Activated B cell treated with CpG ODN at 0.5 μM for 24 hours (primary cell): Measurements from ENCODE around the gene DNAH17. TPM values are rescaled to one million over a fixed set of nuclear protein-coding genes. Genes with fewer than 3 reads are reported as not detected.

Source experiments
- ATAC-seq: fragments of 200-7000 bp; cut with Tn5 transposase; one replicate; pipeline ENCODE4 v1.10.0; 2021; ENCODE audit warnings: low read depth, mild to moderate bottlenecking, moderate library complexity
- CTCF ChIA-PET: fragments of 350-600 bp; sonication (Branson Sonifier 250); formaldehyde crosslinking; loops from one replicate; lab custom pipeline; 2021; ENCODE audit warnings: antibody characterized with exemption; lab: Charles Lee
- POLR2A ChIA-PET: fragments of 350-600 bp; sonication (Branson Sonifier 250); formaldehyde crosslinking; loops from one replicate; lab custom pipeline; 2021; ENCODE audit warnings: antibody characterized with exemption; lab: Charles Lee
- DNase-seq: peaks from one replicate; pipeline ENCODE4 v3.0.0; 2022
- H3K27ac Mint-ChIP-seq: one replicate; pipeline ENCODE4 v1.8.0; 2020; ENCODE audit warnings: mixed read lengths
- H3K27me3 Mint-ChIP-seq: one replicate; pipeline ENCODE4 v1.8.0; 2021; ENCODE audit warnings: mixed read lengths
- H3K36me3 Mint-ChIP-seq: one replicate; pipeline ENCODE4 v1.8.0; 2021; ENCODE audit warnings: low read depth, mixed read lengths
- H3K4me1 Mint-ChIP-seq: one replicate; pipeline ENCODE4 v1.8.0; 2021; ENCODE audit warnings: mixed read lengths
- H3K4me3 Mint-ChIP-seq: one replicate; pipeline ENCODE4 v1.8.0; 2020; ENCODE audit warnings: mild to moderate bottlenecking, mixed read lengths
- H3K9me3 Mint-ChIP-seq: one replicate; pipeline ENCODE4 v1.8.0; 2020; ENCODE audit warnings: mixed read lengths
- intact Hi-C: fragments of 100-400 bp; cut with micrococcal nuclease; formaldehyde crosslinking; loops from one replicate; pipeline ENCODE4 v1.15.1; 2024
- total RNA-seq: library from RNA; stranded (reverse); gene quantifications from 2 replicates; pipeline ENCODE4 v1.2.3, GENCODE V29; 2022
- TF ChIP-seq, protein P1 (sequence below): fragments of 200-600 bp; IDR thresholded peaks from one replicate; pipeline ENCODE4 v1.8.0; 2022; ENCODE audit warnings: antibody characterized with exemption, mild to moderate bottlenecking

Gene DNAH17
- total RNA-seq, 1 donor from 2014 or later: 0.13 TPM

DNA sequence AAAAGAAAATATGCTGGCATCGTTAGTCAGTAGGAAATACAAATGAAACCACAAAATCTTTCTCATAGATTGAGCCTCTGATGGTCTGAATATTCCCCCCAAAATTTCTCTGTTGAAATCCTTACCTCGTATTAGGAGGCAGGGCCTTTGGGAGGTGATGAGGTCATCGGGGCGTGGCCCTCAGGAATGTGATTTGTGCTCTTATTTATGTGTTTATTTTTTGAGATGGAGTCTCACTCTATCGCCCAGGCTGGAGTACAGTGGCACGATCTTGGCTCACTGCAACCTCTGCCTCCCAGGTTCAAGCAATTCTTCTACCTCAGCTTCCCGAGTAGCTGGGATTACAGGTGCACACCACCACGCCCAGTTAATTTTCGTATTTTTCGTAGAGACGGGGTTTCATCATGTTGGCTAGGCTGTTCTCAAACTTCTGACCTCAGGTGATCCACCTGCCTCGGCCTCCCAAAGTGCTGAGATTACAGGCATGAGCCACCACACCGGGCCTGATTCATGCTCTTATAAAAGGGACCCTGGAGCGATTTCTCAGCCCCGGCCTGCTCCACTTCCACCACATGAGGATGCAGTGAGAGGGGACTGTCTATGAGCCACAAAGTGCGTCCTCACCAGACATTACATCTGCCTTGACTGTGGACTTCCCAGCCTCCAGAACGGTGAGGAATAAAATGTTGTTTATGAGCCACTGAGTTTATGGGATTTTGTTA is 53.1 kb downstream of the DNAH17 start:
- no peak overlapping the region for H3K4me3 Mint-ChIP-seq
- no peaks in the 10 kb centered on the region for H3K36me3 Mint-ChIP-seq
- ChIA-PET CTCF (no interaction called here), POLR2A (no interaction called here)
- TF ChIP-seq, protein P1, sequence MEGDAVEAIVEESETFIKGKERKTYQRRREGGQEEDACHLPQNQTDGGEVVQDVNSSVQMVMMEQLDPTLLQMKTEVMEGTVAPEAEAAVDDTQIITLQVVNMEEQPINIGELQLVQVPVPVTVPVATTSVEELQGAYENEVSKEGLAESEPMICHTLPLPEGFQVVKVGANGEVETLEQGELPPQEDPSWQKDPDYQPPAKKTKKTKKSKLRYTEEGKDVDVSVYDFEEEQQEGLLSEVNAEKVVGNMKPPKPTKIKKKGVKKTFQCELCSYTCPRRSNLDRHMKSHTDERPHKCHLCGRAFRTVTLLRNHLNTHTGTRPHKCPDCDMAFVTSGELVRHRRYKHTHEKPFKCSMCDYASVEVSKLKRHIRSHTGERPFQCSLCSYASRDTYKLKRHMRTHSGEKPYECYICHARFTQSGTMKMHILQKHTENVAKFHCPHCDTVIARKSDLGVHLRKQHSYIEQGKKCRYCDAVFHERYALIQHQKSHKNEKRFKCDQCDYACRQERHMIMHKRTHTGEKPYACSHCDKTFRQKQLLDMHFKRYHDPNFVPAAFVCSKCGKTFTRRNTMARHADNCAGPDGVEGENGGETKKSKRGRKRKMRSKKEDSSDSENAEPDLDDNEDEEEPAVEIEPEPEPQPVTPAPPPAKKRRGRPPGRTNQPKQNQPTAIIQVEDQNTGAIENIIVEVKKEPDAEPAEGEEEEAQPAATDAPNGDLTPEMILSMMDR: no peak
- ATAC-seq (no peak), DNase-seq (no peak)
- H3K27me3 Mint-ChIP-seq: peaks cover 3% of the 10 kb centered on the region
- no peaks in the 10 kb centered on the region for H3K9me3 Mint-ChIP-seq
- H3K4me1 Mint-ChIP-seq: no peaks in the 10 kb centered on the region
- H3K27ac Mint-ChIP-seq: no peak overlapping the region
- intact Hi-C loops: no loop called here

DNA sequence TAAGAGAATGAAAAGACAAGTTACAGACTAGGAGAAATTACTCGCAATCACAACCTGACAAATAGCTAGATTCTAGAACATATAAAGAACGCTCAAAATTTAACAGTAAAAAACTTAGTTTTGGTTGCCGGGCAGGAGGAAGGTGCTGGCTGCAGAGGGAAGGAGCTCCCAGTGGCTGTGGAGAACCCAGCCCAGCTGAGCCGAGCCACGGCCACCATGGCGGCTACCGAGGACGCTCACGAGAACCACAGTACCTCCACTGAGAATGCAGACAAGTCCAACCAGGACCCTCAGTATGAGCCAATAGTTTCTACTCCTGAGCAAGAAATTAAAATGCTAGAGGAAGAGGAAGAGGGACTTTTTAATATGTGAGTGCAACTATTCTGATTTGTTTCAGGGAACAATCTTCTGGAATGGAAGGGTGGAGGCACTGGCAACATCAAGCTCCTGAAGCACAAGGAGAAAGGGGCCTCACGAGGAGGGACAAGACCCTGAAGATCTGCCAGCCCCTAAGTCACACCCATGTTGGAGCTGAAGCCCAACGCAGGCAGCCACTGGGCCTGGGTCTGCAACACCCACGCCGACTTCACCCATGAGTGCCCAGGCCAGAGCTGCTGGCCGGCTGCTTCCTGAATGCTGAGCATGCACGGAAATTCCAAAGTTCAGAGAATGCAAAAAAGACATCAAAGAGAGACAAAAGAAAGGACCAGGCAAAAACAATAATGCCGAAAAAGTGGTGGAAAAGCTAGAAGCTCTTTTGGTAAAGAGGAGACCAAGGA is 55.0 kb downstream of the DNAH17 start:
- intact Hi-C loops: no loop called here
- ATAC-seq: no peak
- Mint-ChIP-seq H3K4me1 (no peaks in the 10 kb centered on the region), H3K27me3 (peaks cover 5% of the 10 kb centered on the region), H3K4me3 (no peak overlapping the region), H3K36me3 (no peaks in the 10 kb centered on the region), H3K9me3 (no peaks in the 10 kb centered on the region), H3K27ac (no peak overlapping the region)
- ChIA-PET POLR2A (no interaction called here), CTCF (no interaction called here)
- no peak for DNase-seq
- TF ChIP-seq, protein P1: no peak

DNA sequence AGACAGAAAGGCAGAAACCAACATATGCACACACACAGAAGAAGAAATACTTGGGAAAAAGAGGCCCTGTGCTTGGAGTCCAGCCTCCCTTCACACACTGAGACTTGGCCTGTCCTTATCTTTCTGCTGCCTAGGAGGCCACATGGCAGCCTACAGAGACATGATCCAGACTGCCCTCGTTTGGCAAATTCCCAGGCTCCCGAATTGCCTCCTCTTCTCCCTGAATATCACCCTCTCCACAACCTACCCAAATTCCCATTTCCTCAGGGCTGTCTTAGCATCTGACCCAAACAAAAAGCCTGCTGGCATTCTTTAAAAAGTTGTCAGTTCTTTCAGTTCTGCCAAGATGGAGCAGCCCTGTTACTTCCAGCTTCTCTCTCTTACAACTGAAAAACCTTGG is 59.8 kb downstream of the DNAH17 start:
- TF ChIP-seq, protein P1: no peak
- ChIA-PET CTCF (no interaction called here), POLR2A (no interaction called here)
- Mint-ChIP-seq H3K27me3 (peaks cover 6% of the 10 kb centered on the region), H3K9me3 (no peaks in the 10 kb centered on the region), H3K27ac (no peak overlapping the region), H3K4me3 (no peak overlapping the region), H3K36me3 (no peaks in the 10 kb centered on the region), H3K4me1 (no peaks in the 10 kb centered on the region)
- intact Hi-C loops: no loop called here
- no peak for ATAC-seq
- DNase-seq: no peak

DNA sequence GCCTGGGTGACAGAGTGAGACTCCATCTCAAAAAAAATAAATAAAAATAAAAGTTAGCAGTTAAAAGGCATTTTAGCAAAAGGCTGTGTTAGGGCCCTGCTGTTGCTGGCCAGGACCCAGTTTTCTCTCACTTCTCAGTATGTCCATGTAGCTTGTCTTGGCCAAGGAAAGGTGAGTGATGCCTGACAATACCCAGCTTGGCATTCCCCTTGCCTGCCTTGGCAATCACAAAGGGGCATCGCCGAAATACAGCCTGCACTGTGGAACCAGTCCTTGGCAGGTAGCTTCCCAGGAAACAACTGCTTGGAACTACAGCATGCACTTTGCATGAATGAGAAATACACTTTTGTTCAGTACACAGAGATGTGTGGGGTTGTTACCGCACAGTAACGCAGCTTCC is 61.7 kb downstream of the DNAH17 start:
- POLR2A ChIA-PET: no interaction called here
- CTCF ChIA-PET: no interaction called here
- no peak overlapping the region for H3K4me3 Mint-ChIP-seq
- intact Hi-C loops: no loop called here
- TF ChIP-seq, protein P1: no peak
- no peaks in the 10 kb centered on the region for H3K36me3 Mint-ChIP-seq
- peaks cover 5% of the 10 kb centered on the region for H3K27me3 Mint-ChIP-seq
- DNase-seq (no peak), ATAC-seq (no peak)
- H3K27ac Mint-ChIP-seq: no peak overlapping the region
- H3K9me3 Mint-ChIP-seq: no peaks in the 10 kb centered on the region
- H3K4me1 Mint-ChIP-seq: no peaks in the 10 kb centered on the region

DNA sequence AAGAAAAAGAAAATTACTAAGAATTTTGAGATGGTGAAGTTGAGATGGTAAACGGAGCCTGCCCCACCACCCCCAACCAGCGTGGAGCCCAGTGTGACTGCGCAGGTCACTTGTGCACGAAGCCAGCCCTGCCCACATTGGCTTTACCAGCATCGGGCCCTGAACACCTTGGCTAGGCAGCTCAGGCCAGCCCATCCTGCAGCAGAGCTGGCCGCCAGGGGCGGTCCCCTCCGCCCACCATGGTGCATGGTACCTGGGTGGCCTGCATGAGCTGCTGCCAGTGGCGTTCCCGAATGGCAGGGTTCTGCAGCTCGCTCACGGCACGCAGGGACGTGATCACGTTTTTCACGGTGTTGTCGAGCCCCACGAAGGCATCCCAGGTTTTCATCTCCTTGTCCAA is 62.7 kb downstream of the DNAH17 start:
- H3K27me3 Mint-ChIP-seq: peaks cover 5% of the 10 kb centered on the region
- ChIA-PET CTCF (no interaction called here), POLR2A (no interaction called here)
- no peak overlapping the region for H3K4me3 Mint-ChIP-seq
- H3K27ac Mint-ChIP-seq: no peak overlapping the region
- TF ChIP-seq, protein P1: no peak
- ATAC-seq (no peak), DNase-seq (no peak)
- no peaks in the 10 kb centered on the region for H3K4me1 Mint-ChIP-seq
- H3K9me3 Mint-ChIP-seq: no peaks in the 10 kb centered on the region
- intact Hi-C loops: no loop called here
- no peaks in the 10 kb centered on the region for H3K36me3 Mint-ChIP-seq
